NCI-H748 (cell line): ENCODE measurements around the gene FZD1.

Experiments used
- DNase-seq: peaks from one replicate; lab custom pipeline; 2025; ENCODE audit not compliant: unreplicated experiment; lab: John Stamatoyannopoulos, UW

Gene FZD1

GRCh38 chr7:91264924-91265681 is 870 bp downstream of the FZD1 start:
- DNase-seq: peak; percentile 80

GRCh38 chr7:91265693-91266066 is 1.4 kb downstream of the FZD1 start:
- peak; percentile 69 for DNase-seq

- peak; percentile 83 for DNase-seq
Observed at GRCh38 chr7:91266067-91266688, 1.9 kb downstream of the FZD1 start.

- DNase-seq: peak; percentile 60
Observed at GRCh38 chr7:91266689-91267090, 2.5 kb downstream of the FZD1 start.

- peak; percentile 39 for DNase-seq
Observed at GRCh38 chr7:91267171-91267955, 3.1 kb downstream of the FZD1 start.

GRCh38 chr7:91270372-91270771 is 6.1 kb downstream of the FZD1 start:
- DNase-seq: no peak

GRCh38 chr7:91276909-91277308 is 12.7 kb downstream of the FZD1 start:
- no peak for DNase-seq

GRCh38 chr7:91280185-91280584 is 16.0 kb downstream of the FZD1 start:
- peak; percentile 34 for DNase-seq

GRCh38 chr7:91280604-91281003 is 16.4 kb downstream of the FZD1 start:
- DNase-seq: no peak

GRCh38 chr7:91285696-91286355 is 21.6 kb downstream of the FZD1 start:
- no peak for DNase-seq

GRCh38 chr7:91286432-91286831 is 22.2 kb downstream of the FZD1 start:
- peak; percentile 98 for DNase-seq

- DNase-seq: peak; percentile 25
Observed at GRCh38 chr7:91287371-91288084, 23.3 kb downstream of the FZD1 start.

GRCh38 chr7:91288208-91288824 is 24.1 kb downstream of the FZD1 start:
- peak; percentile 49 for DNase-seq

GRCh38 chr7:91289633-91290254 is 25.5 kb downstream of the FZD1 start:
- no peak for DNase-seq

- DNase-seq: no peak
Observed at GRCh38 chr7:91291302-91291701, 27.1 kb downstream of the FZD1 start.

- peak; percentile 32 for DNase-seq
Observed at GRCh38 chr7:91291902-91292301, 27.7 kb downstream of the FZD1 start.

GRCh38 chr7:91292506-91292905 is 28.3 kb downstream of the FZD1 start:
- no peak for DNase-seq

GRCh38 chr7:91293136-91293535 is 28.9 kb downstream of the FZD1 start:
- DNase-seq: peak; percentile 42

- no peak for DNase-seq
Observed at GRCh38 chr7:91293840-91294239, 29.6 kb downstream of the FZD1 start.
